GM12872 (cell line): Measurements from ENCODE around the gene INO80C.

ENCODE experiments used
- TF ChIP-seq, protein P1 (sequence below): IDR thresholded peaks from 3 replicates; pipeline ENCODE4 v1.5.1; 2011; ENCODE audit warnings: low read depth, mild to moderate bottlenecking, low read length, moderate library complexity; ENCODE audit not compliant: insufficient read depth

The INO80C gene

DNA sequence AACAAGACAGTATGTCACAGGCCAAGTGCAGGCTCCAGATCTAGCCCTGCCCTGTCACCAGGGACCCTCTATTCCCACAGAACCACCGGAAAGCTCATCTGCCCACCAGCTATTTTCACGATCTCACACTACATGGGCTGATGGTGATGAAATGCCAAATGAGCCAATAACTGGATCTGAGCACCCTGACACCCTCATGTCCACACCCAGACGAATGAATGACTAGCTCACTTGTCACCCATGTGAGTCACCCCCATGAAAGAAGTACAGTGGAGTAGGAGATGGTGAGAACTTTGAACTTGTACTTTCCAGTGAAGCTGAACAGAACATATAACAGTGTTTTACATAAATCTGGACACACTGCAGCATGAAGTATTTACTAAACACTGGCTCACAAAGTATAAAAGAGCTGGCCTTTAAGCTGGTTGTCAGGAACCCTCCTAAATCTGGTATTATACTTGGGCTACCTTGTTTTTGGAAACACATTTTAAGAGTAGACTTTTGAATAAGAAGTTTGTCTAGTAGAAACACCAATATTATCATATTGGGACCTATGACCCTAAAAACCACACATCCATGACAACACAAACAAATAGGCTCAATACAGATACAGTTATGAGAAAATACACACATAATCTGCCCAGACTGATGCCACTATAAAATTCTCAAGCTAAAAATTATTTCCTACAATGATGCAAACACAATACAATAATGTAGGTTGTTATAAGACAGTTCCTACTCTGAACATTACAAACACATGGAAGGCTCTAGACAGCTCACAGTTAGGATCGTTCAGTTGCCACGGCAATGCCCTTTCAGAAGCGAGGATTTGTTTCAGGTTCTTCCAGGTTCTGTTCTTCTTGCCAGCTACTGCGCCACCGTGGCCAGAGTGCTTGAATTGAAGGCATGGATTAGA, 19.0 kb downstream of the INO80C start:
- TF ChIP-seq, protein P1, sequence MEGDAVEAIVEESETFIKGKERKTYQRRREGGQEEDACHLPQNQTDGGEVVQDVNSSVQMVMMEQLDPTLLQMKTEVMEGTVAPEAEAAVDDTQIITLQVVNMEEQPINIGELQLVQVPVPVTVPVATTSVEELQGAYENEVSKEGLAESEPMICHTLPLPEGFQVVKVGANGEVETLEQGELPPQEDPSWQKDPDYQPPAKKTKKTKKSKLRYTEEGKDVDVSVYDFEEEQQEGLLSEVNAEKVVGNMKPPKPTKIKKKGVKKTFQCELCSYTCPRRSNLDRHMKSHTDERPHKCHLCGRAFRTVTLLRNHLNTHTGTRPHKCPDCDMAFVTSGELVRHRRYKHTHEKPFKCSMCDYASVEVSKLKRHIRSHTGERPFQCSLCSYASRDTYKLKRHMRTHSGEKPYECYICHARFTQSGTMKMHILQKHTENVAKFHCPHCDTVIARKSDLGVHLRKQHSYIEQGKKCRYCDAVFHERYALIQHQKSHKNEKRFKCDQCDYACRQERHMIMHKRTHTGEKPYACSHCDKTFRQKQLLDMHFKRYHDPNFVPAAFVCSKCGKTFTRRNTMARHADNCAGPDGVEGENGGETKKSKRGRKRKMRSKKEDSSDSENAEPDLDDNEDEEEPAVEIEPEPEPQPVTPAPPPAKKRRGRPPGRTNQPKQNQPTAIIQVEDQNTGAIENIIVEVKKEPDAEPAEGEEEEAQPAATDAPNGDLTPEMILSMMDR = no peak

DNA sequence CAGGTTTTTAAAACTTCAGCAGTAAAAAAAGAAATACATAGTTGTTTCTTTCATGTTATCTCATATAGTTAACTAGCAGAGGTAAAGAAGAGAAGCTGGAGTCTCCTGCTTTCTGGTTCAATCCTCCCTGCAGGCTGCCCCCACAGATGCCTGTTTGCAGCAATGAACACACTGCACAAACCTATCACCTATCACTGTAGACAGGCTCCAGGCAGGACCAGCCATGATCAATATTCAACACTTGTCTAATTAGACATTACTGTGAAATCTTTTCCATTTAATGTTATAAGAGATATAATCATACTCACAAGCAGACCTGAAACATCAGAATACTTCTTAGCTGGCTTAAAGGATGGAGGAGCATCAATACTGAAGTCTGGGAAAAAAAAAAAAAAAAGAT, 19.8 kb downstream of the INO80C start:
- TF ChIP-seq, protein P1 = no peak

DNA sequence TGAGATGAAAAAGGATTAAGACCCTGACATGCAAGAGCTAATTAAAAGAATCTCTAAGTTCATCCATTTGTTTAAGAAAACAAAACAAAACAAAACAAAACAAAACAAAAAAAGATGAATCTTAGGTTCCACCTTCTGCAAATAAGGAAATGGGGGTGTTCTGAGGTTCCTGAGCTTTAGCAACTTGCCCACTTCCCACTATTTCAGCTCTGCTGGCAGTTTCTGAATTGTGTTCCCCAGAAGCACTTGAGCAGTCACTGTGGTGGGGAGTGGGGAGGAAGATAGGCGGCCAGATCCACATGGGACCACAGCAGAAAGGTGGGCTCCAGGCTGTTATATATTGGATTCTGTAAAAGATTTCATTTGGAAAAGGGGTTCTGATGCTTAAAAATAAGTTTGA, 20.3 kb downstream of the INO80C start:
- TF ChIP-seq, protein P1 = no peak

DNA sequence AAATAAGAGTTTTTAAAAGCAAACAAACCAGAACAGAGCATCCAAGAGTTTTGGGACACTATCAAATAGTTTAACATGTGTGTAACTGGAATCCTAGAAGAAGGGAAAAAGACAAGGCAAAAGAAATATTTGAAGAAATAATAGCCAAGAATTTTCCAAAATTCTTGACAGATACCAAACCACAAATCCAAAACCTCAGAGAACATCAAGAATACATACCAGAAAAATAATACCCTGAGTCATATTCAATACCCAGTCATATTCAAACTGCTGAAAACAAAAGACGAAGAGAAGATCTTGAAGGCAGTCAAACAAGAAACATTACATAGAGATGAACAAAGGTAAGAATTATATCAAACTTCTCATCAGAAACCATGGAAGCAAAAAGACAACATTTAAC, 22.9 kb downstream of the INO80C start:
- TF ChIP-seq, protein P1 = no peak

DNA sequence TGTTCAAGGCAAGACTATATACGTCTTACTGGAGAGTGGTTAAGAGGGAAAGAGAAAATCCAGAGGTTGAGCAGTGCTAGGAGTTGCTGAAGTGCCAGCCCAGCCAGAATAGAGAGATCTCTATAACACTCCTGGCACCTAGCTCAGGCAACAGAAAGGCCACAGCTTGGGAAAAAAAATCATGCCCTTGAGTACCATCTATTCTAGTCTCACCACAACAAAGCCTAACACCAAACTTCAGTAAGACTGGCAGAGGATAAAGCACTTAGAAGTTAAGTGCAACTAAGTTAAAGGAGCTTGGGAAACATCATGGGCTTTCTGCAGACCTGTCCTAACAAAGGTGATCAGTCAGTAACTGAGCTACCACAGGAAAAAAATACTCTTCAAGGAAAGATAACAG, 24.2 kb downstream of the INO80C start:
- TF ChIP-seq, protein P1 = no peak

DNA sequence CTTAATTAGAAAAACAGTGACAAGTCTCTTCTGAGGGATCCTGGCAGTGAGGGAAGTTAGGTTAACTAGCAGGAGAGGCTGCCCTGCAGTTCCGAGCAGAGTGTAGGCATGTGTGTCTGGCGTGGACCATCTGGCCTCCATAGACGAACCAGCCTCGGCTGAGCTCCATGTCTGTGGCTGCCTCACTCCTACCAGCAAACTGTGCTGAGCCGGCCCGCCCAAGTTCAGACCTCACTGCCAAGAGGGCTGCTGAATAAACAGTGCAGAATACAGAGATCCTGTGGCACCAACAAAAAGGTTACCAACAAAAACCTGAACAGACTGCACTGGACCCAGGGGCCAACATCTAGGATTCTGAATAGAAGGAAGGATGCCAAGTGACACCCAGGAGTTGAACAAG, 27.3 kb downstream of the INO80C start:
- TF ChIP-seq, protein P1 = no peak

DNA sequence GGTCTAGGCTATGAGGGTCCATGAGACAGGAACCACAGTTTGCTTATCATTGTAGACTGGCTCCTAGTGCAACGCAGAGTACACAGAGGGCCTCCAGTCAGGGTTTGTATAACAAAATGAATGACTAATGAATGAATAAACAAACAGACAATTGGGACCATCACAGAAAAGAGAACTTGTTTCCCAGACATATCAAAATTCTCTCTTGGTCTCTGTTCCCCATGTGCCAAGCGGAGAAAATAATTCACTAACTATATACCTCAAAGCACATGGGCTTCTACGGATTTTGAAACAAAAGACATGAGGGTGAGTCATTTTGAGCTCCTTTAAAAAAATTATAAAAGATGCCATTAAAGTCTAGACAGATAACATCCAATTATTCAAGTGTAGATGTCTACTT, 28.0 kb downstream of the INO80C start:
- TF ChIP-seq, protein P1 = no peak
